Ammon's horn (tissue), 1 donor: ENCODE results near the gene ATM.

ENCODE experiments used
- DNase-seq: peaks from one replicate; pipeline ENCODE4 v3.0.0-alpha.2; 2016; ENCODE audit warnings: low spot score

Gene ATM, protein sequence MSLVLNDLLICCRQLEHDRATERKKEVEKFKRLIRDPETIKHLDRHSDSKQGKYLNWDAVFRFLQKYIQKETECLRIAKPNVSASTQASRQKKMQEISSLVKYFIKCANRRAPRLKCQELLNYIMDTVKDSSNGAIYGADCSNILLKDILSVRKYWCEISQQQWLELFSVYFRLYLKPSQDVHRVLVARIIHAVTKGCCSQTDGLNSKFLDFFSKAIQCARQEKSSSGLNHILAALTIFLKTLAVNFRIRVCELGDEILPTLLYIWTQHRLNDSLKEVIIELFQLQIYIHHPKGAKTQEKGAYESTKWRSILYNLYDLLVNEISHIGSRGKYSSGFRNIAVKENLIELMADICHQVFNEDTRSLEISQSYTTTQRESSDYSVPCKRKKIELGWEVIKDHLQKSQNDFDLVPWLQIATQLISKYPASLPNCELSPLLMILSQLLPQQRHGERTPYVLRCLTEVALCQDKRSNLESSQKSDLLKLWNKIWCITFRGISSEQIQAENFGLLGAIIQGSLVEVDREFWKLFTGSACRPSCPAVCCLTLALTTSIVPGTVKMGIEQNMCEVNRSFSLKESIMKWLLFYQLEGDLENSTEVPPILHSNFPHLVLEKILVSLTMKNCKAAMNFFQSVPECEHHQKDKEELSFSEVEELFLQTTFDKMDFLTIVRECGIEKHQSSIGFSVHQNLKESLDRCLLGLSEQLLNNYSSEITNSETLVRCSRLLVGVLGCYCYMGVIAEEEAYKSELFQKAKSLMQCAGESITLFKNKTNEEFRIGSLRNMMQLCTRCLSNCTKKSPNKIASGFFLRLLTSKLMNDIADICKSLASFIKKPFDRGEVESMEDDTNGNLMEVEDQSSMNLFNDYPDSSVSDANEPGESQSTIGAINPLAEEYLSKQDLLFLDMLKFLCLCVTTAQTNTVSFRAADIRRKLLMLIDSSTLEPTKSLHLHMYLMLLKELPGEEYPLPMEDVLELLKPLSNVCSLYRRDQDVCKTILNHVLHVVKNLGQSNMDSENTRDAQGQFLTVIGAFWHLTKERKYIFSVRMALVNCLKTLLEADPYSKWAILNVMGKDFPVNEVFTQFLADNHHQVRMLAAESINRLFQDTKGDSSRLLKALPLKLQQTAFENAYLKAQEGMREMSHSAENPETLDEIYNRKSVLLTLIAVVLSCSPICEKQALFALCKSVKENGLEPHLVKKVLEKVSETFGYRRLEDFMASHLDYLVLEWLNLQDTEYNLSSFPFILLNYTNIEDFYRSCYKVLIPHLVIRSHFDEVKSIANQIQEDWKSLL (N-terminal part only)

DNA sequence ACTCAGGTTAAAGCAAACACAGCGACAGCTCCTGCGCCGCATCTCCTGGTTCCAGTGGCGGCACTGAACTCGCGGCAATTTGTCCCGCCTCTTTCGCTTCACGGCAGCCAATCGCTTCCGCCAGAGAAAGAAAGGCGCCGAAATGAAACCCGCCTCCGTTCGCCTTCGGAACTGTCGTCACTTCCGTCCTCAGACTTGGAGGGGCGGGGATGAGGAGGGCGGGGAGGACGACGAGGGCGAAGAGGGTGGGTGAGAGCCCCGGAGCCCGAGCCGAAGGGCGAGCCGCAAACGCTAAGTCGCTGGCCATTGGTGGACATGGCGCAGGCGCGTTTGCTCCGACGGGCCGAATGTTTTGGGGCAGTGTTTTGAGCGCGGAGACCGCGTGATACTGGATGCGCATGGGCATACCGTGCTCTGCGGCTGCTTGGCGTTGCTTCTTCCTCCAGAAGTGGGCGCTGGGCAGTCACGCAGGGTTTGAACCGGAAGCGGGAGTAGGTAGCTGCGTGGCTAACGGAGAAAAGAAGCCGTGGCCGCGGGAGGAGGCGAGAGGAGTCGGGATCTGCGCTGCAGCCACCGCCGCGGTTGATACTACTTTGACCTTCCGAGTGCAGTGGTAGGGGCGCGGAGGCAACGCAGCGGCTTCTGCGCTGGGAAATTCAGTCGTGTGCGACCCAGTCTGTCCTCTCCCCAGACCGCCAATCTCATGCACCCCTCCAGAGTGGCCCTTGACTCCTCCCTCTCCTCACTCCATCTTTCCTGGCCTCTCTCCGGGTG, at the start of gene ATM, which contains the start of gene NPAT:
Gene ATM, plus strand, starts transcription at position 494 of the 774 bp plus-strand sequence. CDS start 4,558 bp downstream, outside the sequence.
Gene NPAT, minus strand, starts transcription at position 65 of the 774 bp plus-strand sequence. CDS start 102 bp downstream, outside the sequence.
- peak; percentile 99 for DNase-seq

DNA sequence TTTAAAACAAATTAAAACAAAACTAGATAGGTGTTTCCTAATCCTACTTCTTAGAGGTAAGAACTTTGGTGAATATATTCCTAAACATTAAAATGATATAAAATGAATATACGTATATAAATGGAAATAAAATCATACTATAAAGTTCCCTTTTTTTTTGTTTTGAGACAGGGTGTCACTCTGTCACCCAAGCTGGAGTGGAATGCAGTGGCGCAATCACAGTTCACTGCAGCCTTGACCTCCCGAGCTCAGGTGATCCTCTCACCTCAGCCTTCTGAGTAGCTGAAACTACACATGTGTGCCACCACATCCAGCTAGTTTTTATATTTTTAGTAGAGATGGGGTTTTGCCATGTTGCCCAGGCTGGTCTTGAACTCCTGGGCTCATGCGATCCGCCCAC, 45.3 kb upstream of the ATM start:
- no peak for DNase-seq

DNA sequence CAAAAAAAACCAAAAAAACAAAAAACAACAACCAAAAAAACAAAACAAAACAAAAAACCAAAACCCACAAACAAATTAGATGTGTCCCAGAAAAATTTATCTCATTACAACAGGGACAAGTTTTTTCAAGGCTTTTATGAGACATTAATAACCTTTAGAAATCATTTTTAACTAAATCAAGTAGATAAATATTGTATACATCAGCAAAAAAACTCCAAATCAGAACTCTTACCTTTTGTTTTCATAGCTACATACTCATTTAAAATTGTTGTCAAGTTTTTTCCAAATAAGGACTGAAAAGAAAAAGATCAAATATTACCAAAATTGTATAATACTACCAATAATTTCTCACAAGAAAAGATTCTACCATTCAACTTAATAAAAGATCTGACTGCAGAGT, 29.1 kb upstream of the ATM start:
- DNase-seq = no peak

DNA sequence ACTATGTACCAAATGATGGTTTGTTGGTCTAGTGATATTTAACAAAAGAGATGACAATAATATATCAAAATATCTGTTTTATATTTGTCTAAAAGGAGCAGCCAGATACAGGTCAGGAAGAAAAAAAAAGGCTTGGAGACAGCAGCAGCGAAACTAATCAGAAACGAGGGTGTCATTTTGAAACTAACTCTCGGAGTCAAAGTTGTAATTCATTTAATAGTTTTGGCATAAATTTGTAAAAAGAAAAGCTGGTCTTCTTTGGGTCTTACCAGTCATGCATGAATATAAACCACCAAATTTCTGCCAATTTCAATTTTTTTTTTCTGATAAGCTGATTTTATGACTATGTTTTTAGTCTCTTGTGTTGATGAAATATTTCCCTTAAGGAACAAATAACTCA, 26.0 kb upstream of the ATM start:
- DNase-seq = no peak

GRCh38 chr11:108197351-108197750, 25.5 kb upstream of the ATM start:
- no peak for DNase-seq

DNA sequence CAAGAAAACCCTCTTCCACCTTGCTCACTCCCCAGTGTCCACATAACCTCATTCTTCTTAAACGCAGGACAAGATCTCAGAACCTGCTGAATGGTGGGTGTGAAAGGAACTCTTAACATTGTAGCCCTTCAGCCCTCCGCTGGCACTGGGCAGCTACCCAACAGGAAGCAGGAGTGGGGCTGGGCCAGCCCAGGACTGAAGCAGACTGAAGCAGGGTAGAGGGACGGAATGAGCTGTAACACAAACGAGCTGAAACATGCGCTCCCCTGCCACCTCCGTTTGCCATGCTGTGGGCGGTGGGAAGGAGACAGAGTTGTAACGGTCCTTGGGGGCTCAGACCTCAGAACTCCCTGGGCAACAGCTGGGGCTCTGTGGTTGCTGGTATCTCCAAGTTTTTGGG, 24.0 kb upstream of the ATM start:
- peak; percentile 28 for DNase-seq

DNA sequence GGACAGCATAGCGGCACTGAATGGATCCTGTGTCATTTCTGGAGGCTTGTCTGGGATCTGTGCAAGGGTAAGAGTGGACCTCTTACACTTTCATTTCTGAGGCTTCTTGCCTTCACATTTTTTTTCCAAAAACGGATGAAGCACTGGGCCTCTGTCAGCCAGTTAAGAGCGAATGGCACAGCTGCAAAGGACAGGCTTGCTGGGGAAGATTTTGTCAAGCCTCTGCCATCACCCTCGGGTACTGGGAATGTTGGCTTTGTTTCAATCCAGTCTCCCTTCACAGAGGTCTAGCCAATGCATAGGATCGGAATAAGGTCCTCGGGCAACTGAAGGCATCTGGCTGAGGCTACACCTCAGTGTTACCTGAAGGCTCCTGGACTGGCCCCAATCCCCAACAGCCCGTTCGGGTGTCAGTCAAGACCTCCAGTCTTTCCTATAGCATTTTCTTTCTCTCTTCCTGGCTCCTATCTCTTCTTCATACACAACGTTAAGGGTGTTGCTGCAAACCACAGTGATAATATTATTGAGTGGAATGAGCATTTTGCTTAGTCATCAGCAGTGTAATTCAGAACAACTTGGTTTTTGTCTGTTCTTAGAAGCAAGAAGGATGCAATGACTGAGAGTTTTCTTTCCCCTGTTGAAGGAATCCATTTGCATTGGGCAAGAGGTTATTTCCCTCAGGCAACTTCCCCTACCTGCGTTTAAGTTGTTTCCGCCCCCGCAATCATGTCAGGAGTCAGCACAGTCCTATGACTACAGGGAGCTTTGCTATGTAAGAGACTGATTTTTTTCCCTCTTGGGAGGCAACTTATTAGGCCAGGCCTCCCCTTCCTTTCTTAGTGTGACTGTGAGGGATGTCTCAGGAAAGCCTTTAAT, 23.2 kb upstream of the ATM start:
- DNase-seq = no peak

DNA sequence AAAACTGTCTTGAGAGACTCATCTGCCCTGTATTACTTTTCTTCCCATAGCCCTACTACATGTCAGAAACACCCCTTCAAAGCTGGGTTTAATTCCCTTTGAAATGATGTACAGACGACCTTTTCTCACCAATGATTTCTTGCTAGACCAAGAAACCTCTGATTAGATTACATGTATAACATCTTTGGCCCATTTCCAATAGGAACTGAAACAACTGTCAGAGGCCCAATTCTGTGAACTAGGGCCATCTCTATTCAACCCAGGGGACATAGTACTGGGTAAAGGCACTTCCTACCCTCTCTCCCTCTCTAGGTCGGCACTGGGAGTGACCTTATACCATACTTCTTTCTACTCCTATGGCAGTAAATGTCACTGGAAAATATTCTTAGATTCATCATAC, 19.8 kb upstream of the ATM start:
- no peak for DNase-seq

DNA sequence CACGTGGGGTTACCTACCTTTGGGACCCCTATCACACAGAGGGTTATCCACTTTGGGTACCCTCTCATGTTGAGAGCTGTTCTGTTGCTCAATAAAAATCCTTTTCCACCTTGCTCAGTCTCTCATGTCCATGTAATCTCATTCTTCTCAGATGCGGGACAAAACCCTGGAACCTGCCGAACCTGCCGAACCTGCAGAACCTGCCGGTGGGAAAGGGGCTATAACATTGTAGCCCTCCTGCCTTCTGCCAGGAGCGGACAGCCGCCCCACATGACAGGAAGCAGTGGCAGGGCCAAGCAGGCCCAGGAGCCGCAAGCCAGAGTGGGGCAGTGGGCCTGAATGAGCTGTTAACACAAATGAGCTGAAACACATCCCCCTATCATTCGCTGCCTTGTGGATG, 18.5 kb upstream of the ATM start:
- DNase-seq = no peak

DNA sequence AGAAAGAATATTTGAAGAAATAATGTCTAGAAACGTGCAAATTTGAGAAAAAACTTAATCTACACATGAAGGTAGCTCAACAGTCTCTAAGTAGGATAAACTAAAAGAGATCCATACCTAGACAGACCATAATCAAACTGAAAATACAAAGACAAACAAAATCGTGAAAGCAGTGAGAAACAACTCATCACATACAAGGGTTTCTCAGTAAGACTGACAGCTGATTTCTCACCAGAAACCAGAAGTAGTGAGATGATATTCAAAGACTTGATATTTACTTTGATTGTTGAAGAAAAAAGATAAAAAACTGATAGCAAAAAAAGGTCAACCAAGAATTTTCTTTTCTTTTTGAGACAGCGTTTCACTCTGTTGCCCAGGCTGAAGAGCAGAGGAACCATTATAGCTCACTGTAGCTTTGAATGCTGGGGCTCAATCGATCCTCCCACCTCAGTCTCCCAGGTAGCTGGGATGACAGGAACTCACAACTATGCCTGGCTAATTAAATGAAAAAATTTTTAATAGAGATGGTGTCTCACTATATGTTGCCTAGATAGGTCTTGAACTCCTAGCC, 17.9 kb upstream of the ATM start:
- no peak for DNase-seq

DNA sequence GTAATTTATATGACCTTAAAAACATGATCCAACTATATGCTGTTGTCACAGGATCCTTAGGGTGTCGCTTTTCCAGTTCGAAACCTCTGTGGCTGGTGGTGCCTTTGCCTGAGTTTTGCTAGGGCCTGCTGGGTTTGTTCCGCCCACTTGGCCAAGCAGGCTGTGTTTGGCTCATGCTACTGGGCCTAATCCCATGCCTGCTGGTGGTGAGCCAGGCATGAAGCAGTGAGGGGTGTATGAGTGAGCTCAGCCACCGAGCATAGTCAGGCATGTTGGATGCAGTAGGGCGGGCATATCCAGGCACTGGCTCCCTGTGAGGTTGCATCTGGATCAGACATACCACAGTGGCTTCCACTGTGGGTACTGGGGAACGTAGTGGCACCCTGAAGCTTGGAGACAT, 16.7 kb upstream of the ATM start:
- DNase-seq = peak; percentile 25

DNA sequence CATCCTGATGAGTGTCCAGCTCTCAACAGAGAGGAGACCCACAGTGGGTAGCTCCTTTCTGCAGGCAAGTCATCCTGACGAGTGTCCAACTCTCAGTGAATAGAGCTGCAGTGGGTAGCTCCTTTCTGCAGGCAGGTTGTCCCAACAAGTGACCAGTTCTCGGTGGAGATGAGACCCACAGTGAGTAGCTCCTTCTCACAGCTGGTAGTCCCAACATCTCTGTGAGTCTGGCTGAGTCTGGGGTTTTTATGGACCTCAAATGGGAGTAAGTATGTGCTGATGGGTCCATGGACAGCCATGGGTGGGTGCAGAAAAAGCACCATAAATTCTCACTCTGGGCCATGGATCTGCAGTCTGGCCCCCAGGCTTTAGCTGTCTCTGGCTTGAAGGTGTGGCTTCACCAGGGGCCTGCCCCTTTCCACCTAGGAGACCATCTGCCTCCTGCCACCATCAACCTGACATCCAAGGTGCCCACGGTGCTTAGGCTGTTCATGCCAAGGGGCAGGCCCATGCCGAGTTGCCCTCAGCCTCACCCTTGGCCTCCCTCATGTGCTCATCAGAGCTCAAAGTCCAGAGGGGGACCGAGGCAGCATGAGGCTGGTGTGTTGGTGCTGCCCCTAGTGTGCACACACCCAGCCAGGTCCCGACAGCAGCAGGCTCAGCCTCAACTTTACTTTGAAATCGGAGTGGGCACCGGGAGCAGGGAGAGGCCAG, 15.7 kb upstream of the ATM start:
- no peak for DNase-seq

- DNase-seq = no peak
These were observed 15.2 kb upstream of the ATM start for GRCh38 chr11:108207683-108208060.

GRCh38 chr11:108210441-108210840, 12.4 kb upstream of the ATM start:
- DNase-seq = no peak

DNA sequence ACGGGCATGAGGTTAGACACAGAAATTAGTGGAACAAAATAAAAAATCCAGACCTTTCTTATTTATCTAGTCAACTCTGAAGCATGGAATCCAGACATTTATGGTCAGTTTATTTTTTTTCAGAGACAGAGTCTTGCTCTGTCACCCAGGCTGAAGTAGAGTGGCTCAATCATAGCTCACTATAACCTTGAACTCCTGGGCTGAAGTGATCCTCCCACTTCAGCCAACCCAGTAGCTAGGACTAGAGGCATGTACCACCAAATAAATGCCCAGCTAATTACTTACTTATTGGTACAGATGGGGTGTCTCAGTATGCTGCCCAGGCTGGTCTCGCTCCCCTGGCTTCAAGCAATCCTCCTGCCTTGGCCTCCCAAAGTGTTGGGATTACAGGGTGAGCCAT, 9.1 kb upstream of the ATM start:
- no peak for DNase-seq

- no peak for DNase-seq
These were observed 5.9 kb upstream of the ATM start for GRCh38 chr11:108216988-108217387.

- no peak for DNase-seq
These were observed 4.4 kb upstream of the ATM start for GRCh38 chr11:108218455-108218854.

GRCh38 chr11:108218912-108219783, 3.7 kb upstream of the ATM start:
- no peak for DNase-seq
